WTC11 (cell line): ENCODE measurements around the gene TRIM29.

Experiments used
- TP53 ChIP-seq: sonication (generic); formaldehyde crosslinking; IDR thresholded peaks from 2 replicates; pipeline ENCODE4 v1.8.1; 2023; ENCODE audit warnings: mild to moderate bottlenecking, missing genetic modification reagents
- TF ChIP-seq, protein P1 (sequence below): fragments of 200-600 bp; IDR thresholded peaks from 2 replicates; pipeline ENCODE4 v1.8.0; 2022; ENCODE audit warnings: antibody characterized with exemption

DNA sequence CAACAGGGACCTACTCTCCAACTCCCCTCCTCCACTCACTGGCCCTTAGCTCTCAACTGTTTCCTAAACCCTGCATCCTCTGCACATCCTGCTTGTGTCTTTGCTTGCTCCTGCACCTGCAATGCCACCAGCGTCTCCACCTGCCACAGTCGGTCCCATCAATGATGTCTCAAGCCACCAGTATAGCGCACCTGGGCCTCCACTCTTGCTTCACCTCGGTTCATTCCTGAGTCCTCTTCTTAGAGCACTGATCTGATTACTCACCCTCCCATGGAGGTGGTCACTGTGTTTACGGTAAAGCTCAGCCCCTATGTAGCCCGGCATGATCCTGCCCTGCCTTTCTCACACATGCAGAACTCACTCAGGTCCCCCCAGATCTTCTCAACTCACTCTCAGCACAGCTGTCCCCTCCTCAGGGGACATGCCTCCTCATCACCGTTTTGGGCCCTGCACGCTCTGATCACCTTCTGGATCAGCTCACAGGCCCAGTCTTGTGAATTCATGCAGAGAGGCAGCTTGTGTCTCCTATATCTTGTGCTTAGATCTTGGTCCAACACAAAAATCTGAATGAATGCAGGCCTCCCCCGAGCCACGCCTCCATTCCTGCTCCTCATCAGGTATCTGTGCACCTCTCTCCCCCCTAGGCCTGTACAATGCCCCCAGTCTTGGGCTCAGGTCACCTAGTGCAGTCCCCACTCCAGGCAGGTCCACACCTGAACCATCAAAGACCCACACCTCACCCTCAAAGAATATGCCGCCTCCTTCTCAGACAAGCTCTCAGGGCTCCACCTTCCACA lies 31.4 kb downstream of the TRIM29 start:
- no peak for TF ChIP-seq TP53 (CRISPR knock-in tag)
- TF ChIP-seq, protein P1, sequence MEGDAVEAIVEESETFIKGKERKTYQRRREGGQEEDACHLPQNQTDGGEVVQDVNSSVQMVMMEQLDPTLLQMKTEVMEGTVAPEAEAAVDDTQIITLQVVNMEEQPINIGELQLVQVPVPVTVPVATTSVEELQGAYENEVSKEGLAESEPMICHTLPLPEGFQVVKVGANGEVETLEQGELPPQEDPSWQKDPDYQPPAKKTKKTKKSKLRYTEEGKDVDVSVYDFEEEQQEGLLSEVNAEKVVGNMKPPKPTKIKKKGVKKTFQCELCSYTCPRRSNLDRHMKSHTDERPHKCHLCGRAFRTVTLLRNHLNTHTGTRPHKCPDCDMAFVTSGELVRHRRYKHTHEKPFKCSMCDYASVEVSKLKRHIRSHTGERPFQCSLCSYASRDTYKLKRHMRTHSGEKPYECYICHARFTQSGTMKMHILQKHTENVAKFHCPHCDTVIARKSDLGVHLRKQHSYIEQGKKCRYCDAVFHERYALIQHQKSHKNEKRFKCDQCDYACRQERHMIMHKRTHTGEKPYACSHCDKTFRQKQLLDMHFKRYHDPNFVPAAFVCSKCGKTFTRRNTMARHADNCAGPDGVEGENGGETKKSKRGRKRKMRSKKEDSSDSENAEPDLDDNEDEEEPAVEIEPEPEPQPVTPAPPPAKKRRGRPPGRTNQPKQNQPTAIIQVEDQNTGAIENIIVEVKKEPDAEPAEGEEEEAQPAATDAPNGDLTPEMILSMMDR, result no peak
